K562 (cell line): Measurements from ENCODE around the gene PIEZO2. TPM values are rescaled to one million over a fixed set of nuclear protein-coding genes. Genes with fewer than 3 reads are reported as not detected.
"Not testable (repeated sequence)": the region's sequence is repeated elsewhere in the genome, so short reads cannot be mapped to it uniquely, and the experiment has no call there.

Experiments used
- ATAC-seq: fragments of 200-7000 bp; cut with Tn5 transposase; 3 replicates; pipeline ENCODE4 v1.9.1; 2020; ENCODE audit warnings: moderate library complexity
- BruUV-seq: library from RNA; stranded (reverse); fragments of 400-500 nt; replicated peaks from 2 replicates; lab custom pipeline; 2021; lab: Mats Ljungman, UMichigan
- CTCF ChIA-PET: fragments of 300-600 bp; formaldehyde crosslinking; extraction: SDS; loops from one replicate; lab custom pipeline; 2021; ENCODE audit warnings: low intra/inter-chr PET ratio; lab: Yijun Ruan, JAX
- POLR2A ChIA-PET: fragments of 300-600, 350-650 bp; sonication (Branson Sonifier 250); formaldehyde crosslinking; extraction: SDS; loops from one replicate; lab custom pipeline; 2021; ENCODE audit warnings: antibody characterized with exemption, inconsistent platforms; lab: Yijun Ruan, JAX
- DNase-seq, 4 experiments: peaks; one replicate each; pipeline versions ENCODE4 v3.0.0 to v3.0.0-alpha.2; 2011 to 2018; ENCODE audit warnings: low spot score in 3 of 4, mixed read lengths in 3 of 4; ENCODE audit errors: extremely low read depth in 1 of 4
- FAIRE-seq: peaks from 2 replicates; lab custom pipeline; 2011; peaks lifted over from hg19 to GRCh38; lab: Jason Lieb, UNC
- H2AFZ ChIP-seq: 2 replicates; pipeline ENCODE4 v1.6.0; 2011; ENCODE audit warnings: low read depth, low read length, control low read depth, inconsistent platforms
- H3K27ac ChIP-seq: fragments of 200-600 bp; 3 replicates; pipeline ENCODE4 v1.8.0; 2011; ENCODE audit warnings: low read depth, mild to moderate bottlenecking, control low read depth, inconsistent platforms, low read length, moderate library complexity, mixed read lengths; ENCODE audit errors: extremely low read depth
- H3K27me3 ChIP-seq, 2 experiments: fragments of 300-600 bp in 1 of 2; 2 replicates in 1 of 2; 3 replicates in 1 of 2; pipeline versions ENCODE4 v1.6.0 to v1.8.0; 2011; ENCODE audit warnings: inconsistent platforms in 2 of 2, low read length in 2 of 2, mild to moderate bottlenecking in 1 of 2, mixed read lengths in 1 of 2, moderate library complexity in 1 of 2; ENCODE audit not compliant: control insufficient read depth in 2 of 2, insufficient read depth in 2 of 2
- H3K36me3 ChIP-seq: fragments of 300-600 bp; 3 replicates; pipeline ENCODE4 v1.8.0; 2011; ENCODE audit warnings: mild to moderate bottlenecking, low read length, inconsistent platforms; ENCODE audit not compliant: control insufficient read depth, insufficient read depth
- H3K4me1 ChIP-seq, 2 experiments: fragments of 200-600 bp in 1 of 2; replicated peaks in 1 of 2; 2 replicates in 1 of 2; 3 replicates in 1 of 2; pipeline versions ENCODE4 v1.5.1 to v1.8.0; 2011; ENCODE audit warnings: inconsistent platforms in 2 of 2, low read length in 2 of 2, mild to moderate bottlenecking in 1 of 2, mixed read lengths in 1 of 2, moderate library complexity in 1 of 2; ENCODE audit not compliant: control insufficient read depth in 2 of 2, insufficient read depth in 2 of 2
- H3K4me2 ChIP-seq: 2 replicates; pipeline ENCODE4 v1.6.1; 2011; ENCODE audit warnings: low read length, control low read depth, inconsistent platforms, mixed read lengths; ENCODE audit not compliant: insufficient read depth
- H3K4me3 ChIP-seq: fragments of 200-600 bp; sonication (generic), shearing (Covaris generic); 2 replicates; pipeline ENCODE4 v1.5.1; 2016; ENCODE audit warnings: control low read depth, inconsistent platforms
- H3K79me2 ChIP-seq: fragments of 200-600 bp; 3 replicates; pipeline ENCODE4 v1.8.0; 2011; ENCODE audit warnings: low read length, inconsistent platforms; ENCODE audit not compliant: control insufficient read depth, insufficient read depth
- H3K9ac ChIP-seq, 2 experiments: 2 replicates each; pipeline versions ENCODE4 v1.6.0 to v1.6.1; 2011; ENCODE audit warnings: low read depth in 2 of 2, low read length in 2 of 2, control low read depth in 1 of 2, inconsistent platforms in 1 of 2, mild to moderate bottlenecking in 1 of 2, mixed read lengths in 1 of 2; ENCODE audit not compliant: insufficient read depth in 1 of 2
- H3K9me1 ChIP-seq: one replicate; pipeline ENCODE4 v1.6.0; 2011; ENCODE audit warnings: inconsistent platforms, mild to moderate bottlenecking, low read length, moderate library complexity; ENCODE audit not compliant: control insufficient read depth, insufficient read depth
- H3K9me3 ChIP-seq: replicated peaks from 2 replicates; pipeline ENCODE4 v1.5.1; 2011; ENCODE audit warnings: low read depth, low read length, inconsistent platforms; ENCODE audit not compliant: control insufficient read depth, insufficient read depth
- H4K20me1 ChIP-seq: replicated peaks from 2 replicates; pipeline ENCODE4 v1.6.1; 2011; ENCODE audit warnings: low read length, inconsistent platforms, mixed read lengths; ENCODE audit not compliant: control insufficient read depth, insufficient read depth
- HDGF ChIP-seq: fragments of 450-650 bp; IDR thresholded peaks from 2 replicates; pipeline ENCODE4 v1.6.1; 2016
- IFI16 ChIP-seq: fragments of 250-450 bp; sonication (Bioruptor Pico); IDR thresholded peaks from 2 replicates; pipeline ENCODE4 v2.1.2; 2022; ENCODE audit warnings: mild to moderate bottlenecking, inconsistent platforms
- PYGO2 ChIP-seq: fragments of 450-650 bp; IDR thresholded peaks from 2 replicates; pipeline ENCODE4 v1.6.1; 2016; ENCODE audit warnings: mild to moderate bottlenecking, missing genetic modification characterization, moderate library complexity, missing compliant biosample characterization
- RFX1 ChIP-seq: fragments of 450-650 bp; IDR thresholded peaks from 2 replicates; pipeline ENCODE4 v1.6.1; 2016; ENCODE audit warnings: mild to moderate bottlenecking, moderate library complexity
- SNIP1 ChIP-seq: fragments of 450-650 bp; IDR thresholded peaks from 2 replicates; pipeline ENCODE4 v1.7.1; 2017; ENCODE audit warnings: low read depth, mild to moderate bottlenecking
- ZC3H4 ChIP-seq: sonication (generic); formaldehyde crosslinking; IDR thresholded peaks from 2 replicates; pipeline ENCODE4 v1.9.0; 2021; ENCODE audit warnings: missing genetic modification reagents, borderline replicate concordance
- WGBS: fragments of 100-300 bp; shearing (Covaris generic); methylation state at CpG from one replicate; pipeline ENCODE4 v1.1.6; 2016; ENCODE audit warnings: low coverage, mixed read lengths; ENCODE audit not compliant: insufficient coverage; ENCODE audit errors: missing lambda C conversion rate; 5-methylcytosine and 5-hydroxymethylcytosine counted together
- in situ Hi-C: fragments of 300-500 bp; cut with MboI; formaldehyde crosslinking; loops from 4 replicates; pipeline ENCODE4 v1.15.0; 2018; ENCODE audit warnings: inconsistent platforms, mixed read lengths
- intact Hi-C: fragments of 100-400 bp; cut with micrococcal nuclease; formaldehyde crosslinking; loops from 2 replicates; pipeline ENCODE4 v1.14.2; 2022
- polyA plus RNA-seq, 8 experiments: library from polyadenylated mRNA; depleted of rRNA in 4 of 8; stranded (reverse) in 5 of 8; unstranded in 3 of 8; fragments of >200 nt; fragmentation: Nextera tagmentation in 2 of 8; fragmentation: Illumina TruSeq in 1 of 8; extraction: Ambion mirVana in 2 of 8; extraction: Trizol in 1 of 8; gene quantifications; 2 replicates each; pipeline versions ENCODE4 v1.2.1 to v1.2.3, GENCODE V29; 2011 to 2014; ENCODE audit warnings: inconsistent platforms in 1 of 8, missing spikeins in 1 of 8
- total RNA-seq, 7 experiments: library from RNA; depleted of rRNA in 6 of 7; stranded (reverse); fragments of >200 nt in 6 of 7; fragmentation: Illumina TruSeq in 2 of 7; extraction: Trizol in 2 of 7; gene quantifications; 2 replicates each; pipeline versions ENCODE4 v1.2.1 to v1.2.3, GENCODE V29; 2011 to 2021; ENCODE audit warnings: low replicate concordance in 1 of 7
- TF ChIP-seq, protein P1 (sequence below): fragments of 450-650 bp; IDR thresholded peaks from 2 replicates; pipeline ENCODE4 v1.6.1; 2018; ENCODE audit not compliant: partially characterized antibody

Gene PIEZO2
- total and polyA plus RNA-seq, 9 of the 15 experiments (the other 6 are each of a cell fraction or from before 2014, with no cell fraction given) = 0.54 to 4.1 (median 2.0) TPM

DNA sequence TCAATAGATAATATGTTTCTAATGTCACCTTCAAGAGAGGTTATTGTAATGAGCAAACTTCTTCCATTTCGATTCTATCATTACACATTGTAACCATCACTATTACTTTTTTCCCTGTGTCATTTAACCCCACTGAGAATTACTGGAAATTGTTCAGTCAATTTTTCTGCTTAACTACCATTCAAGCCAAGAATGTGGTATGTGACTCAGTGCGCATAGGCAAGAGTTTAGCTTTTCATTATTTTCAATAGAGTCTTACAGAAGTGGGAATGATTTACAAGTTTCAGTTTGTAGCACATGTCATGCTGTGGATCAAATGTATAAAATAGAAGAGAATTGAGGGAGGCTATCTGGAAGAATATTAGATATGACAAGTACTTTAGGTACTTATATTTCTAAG, 34.3 kb upstream of the PIEZO2 start:
- Histone ChIP-seq H3K9me1 (no peaks in the 10 kb centered on the region), H4K20me1 (no peaks in the 10 kb centered on the region), H2AFZ (no peak overlapping the region), H3K9me3 (no peaks in the 10 kb centered on the region), H3K27me3 (no peaks in the 10 kb centered on the region; a peak in 1 of 5 replicates), H3K4me2 (no peak overlapping the region)
- in situ Hi-C loops = no loop called here
- BruUV-seq = no TSS peak
- ChIA-PET POLR2A (no interaction called here), CTCF (no interaction called here)
- no peak for FAIRE-seq
- intact Hi-C loops = no loop called here
- TF ChIP-seq PYGO2 (tag) (no peak), HDGF (no peak), SNIP1 (no peak), RFX1 (no peak), ZC3H4 (CRISPR knock-in tag) (no peak), IFI16 (CRISPR knock-in tag) (no peak)
- TF ChIP-seq, protein P1, sequence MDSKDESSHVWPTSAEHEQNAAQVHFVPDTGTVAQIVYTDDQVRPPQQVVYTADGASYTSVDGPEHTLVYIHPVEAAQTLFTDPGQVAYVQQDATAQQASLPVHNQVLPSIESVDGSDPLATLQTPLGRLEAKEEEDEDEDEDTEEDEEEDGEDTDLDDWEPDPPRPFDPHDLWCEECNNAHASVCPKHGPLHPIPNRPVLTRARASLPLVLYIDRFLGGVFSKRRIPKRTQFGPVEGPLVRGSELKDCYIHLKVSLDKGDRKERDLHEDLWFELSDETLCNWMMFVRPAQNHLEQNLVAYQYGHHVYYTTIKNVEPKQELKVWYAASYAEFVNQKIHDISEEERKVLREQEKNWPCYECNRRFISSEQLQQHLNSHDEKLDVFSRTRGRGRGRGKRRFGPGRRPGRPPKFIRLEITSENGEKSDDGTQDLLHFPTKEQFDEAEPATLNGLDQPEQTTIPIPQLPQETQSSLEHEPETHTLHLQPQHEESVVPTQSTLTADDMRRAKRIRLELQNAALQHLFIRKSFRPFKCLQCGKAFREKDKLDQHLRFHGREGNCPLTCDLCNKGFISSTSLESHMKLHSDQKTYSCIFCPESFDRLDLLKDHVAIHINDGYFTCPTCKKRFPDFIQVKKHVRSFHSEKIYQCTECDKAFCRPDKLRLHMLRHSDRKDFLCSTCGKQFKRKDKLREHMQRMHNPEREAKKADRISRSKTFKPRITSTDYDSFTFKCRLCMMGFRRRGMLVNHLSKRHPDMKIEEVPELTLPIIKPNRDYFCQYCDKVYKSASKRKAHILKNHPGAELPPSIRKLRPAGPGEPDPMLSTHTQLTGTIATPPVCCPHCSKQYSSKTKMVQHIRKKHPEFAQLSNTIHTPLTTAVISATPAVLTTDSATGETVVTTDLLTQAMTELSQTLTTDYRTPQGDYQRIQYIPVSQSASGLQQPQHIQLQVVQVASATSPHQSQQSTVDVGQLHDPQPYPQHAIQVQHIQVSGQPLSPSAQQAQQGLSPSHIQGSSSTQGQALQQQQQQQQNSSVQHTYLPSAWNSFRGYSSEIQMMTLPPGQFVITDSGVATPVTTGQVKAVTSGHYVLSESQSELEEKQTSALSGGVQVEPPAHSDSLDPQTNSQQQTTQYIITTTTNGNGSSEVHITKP = no peak
- TF ChIP-seq, all 486 proteins: peak for 0
- Histone ChIP-seq H3K4me1 (no peaks in the 10 kb centered on the region), H3K79me2 (no peaks in the 10 kb centered on the region), H3K4me3 (no peak overlapping the region), H3K27ac (no peak overlapping the region), H3K36me3 (no peaks in the 10 kb centered on the region), H3K9ac (no peak overlapping the region)
- WGBS = 19% methylated on average over 2 of the region's 2 CpGs
- DNase-seq (no peak), ATAC-seq (no peak)

DNA sequence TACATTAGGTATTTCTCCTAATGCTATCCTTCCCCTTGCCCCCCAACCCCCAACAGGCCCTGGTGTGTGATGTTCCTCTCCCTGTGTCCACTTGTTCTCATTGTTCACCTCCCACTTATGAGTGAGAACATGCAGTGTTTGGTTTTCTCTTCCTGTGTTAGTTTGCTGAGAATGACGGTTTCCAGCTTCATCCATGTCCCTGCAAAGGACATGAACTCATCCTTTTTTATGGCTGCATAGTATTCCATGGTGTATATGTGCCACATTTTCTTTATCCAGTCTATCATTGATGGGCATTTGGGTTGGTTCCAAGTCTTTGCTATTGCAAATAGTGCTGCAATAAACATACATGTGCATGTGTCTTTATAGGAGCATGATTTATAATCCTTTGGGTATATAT, 32.3 kb upstream of the PIEZO2 start:
- 17% methylated on average over 1 of the region's 1 CpG for WGBS
- POLR2A ChIA-PET, H3K36me3 ChIP-seq, intact Hi-C loops, in situ Hi-C loops, H3K9me3 ChIP-seq, CTCF ChIA-PET, H3K4me3 ChIP-seq, H3K9ac ChIP-seq, H3K4me2 ChIP-seq, FAIRE-seq, H4K20me1 ChIP-seq, H3K27me3 ChIP-seq, DNase-seq, H3K4me1 ChIP-seq, H3K27ac ChIP-seq, BruUV-seq, H3K9me1 ChIP-seq, H2AFZ ChIP-seq, ATAC-seq, H3K79me2 ChIP-seq: not testable (repeated sequence)
